H1 (cell line): ENCODE measurements around the gene INF2. TPM values are rescaled to one million over a fixed set of nuclear protein-coding genes. Genes with fewer than 3 reads are reported as not detected.
A peak's percentile ranks its signal among the peaks of the same experiment; 100 is the strongest.

Experiments
- CTCF ChIA-PET: fragments of 300-600 bp; sonication (Branson Sonifier 250); formaldehyde crosslinking; loops from one replicate; lab custom pipeline; 2021; ENCODE audit not compliant: partially characterized antibody; lab: Charles Lee
- POLR2A ChIA-PET: fragments of 300-600 bp; sonication (Branson Sonifier 250); formaldehyde crosslinking; loops from one replicate; lab custom pipeline; 2021; ENCODE audit warnings: inconsistent platforms; ENCODE audit not compliant: partially characterized antibody; lab: Charles Lee
- DNase-seq, 2 experiments: peaks; one replicate each; pipeline versions ENCODE4 v3.0.0 to v3.0.0-alpha.2; 2010 to 2022; ENCODE audit warnings: low spot score in 2 of 2, low read depth in 1 of 2, mixed read lengths in 1 of 2
- FAIRE-seq: peaks from 2 replicates; lab custom pipeline; 2011; peaks lifted over from hg19 to GRCh38; lab: Jason Lieb, UNC
- H2AFZ ChIP-seq: 2 replicates; pipeline ENCODE4 v1.8.1; 2012; ENCODE audit warnings: low read length, inconsistent platforms
- H2AK5ac ChIP-seq: 2 replicates; pipeline ENCODE4 v1.6.1; 2013; ENCODE audit warnings: low read depth, low read length
- H2BK120ac ChIP-seq: replicated peaks from 2 replicates; pipeline ENCODE3; 2013; ENCODE audit warnings: low read depth, low read length, inconsistent platforms
- H2BK12ac ChIP-seq: 2 replicates; pipeline ENCODE4 v1.6.1; 2013; ENCODE audit warnings: low read depth, low read length
- H2BK15ac ChIP-seq: 2 replicates; pipeline ENCODE4 v1.6.1; 2013; ENCODE audit warnings: low read length
- H2BK20ac ChIP-seq: 2 replicates; pipeline ENCODE4 v1.6.1; 2013; ENCODE audit warnings: low read length
- H2BK5ac ChIP-seq: 2 replicates; pipeline ENCODE4 v1.6.1; 2013; ENCODE audit warnings: low read depth, low read length
- H3K14ac ChIP-seq: 2 replicates; pipeline ENCODE4 v1.6.1; 2013; ENCODE audit warnings: inconsistent platforms; ENCODE audit not compliant: insufficient read length
- H3K18ac ChIP-seq: 2 replicates; pipeline ENCODE4 v1.6.1; 2013; ENCODE audit warnings: low read length; ENCODE audit errors: extremely low read depth
- H3K23ac ChIP-seq: 2 replicates; pipeline ENCODE4 v1.6.1; 2013; ENCODE audit warnings: inconsistent platforms; ENCODE audit not compliant: insufficient read length
- H3K23me2 ChIP-seq: 2 replicates; pipeline ENCODE4 v1.6.1; 2013; ENCODE audit warnings: low read depth, low read length
- H3K27ac ChIP-seq: 2 replicates; pipeline ENCODE4 v1.6.1; 2011; ENCODE audit warnings: low read depth, low read length, inconsistent platforms
- H3K27me3 ChIP-seq, 4 experiments: replicated peaks in 1 of 4; 1 replicate in 1 of 4; 2 replicates in 3 of 4; pipeline versions ENCODE4 v1.6.1 to v1.8.1; 2011 to 2013; ENCODE audit warnings: low read length in 3 of 4, mild to moderate bottlenecking in 3 of 4, inconsistent platforms in 2 of 4, mixed read lengths in 2 of 4, moderate library complexity in 1 of 4; ENCODE audit not compliant: control insufficient read depth in 3 of 4, insufficient read depth in 3 of 4; ENCODE audit errors: extremely low read depth in 1 of 4
- H3K36me3 ChIP-seq, 4 experiments: 2 replicates each; pipeline versions ENCODE4 v1.6.1 to v1.8.1; 2011 to 2013; ENCODE audit warnings: mild to moderate bottlenecking in 4 of 4, low read length in 3 of 4, moderate library complexity in 2 of 4, control low read depth in 1 of 4, inconsistent platforms in 1 of 4; ENCODE audit not compliant: insufficient read depth in 4 of 4, control insufficient read depth in 2 of 4
- H3K4ac ChIP-seq: replicated peaks from 2 replicates; pipeline ENCODE3; 2013; ENCODE audit warnings: low read length, low read depth, mixed read lengths, inconsistent platforms; ENCODE audit not compliant: insufficient read length
- H3K4me1 ChIP-seq, 4 experiments: replicated peaks in 1 of 4; 1 replicate in 1 of 4; 2 replicates in 3 of 4; pipeline versions ENCODE4 v1.6.1 to v1.8.1; 2011 to 2013; ENCODE audit warnings: low read length in 3 of 4, inconsistent platforms in 2 of 4, mixed read lengths in 1 of 4; ENCODE audit not compliant: insufficient read depth in 4 of 4, control insufficient read depth in 3 of 4
- H3K4me2 ChIP-seq, 2 experiments: 2 replicates each; pipeline versions ENCODE4 v1.6.1 to v1.8.1; 2011 to 2013; ENCODE audit warnings: low read depth in 2 of 2, low read length in 2 of 2, control low read depth in 1 of 2, inconsistent platforms in 1 of 2, mild to moderate bottlenecking in 1 of 2; ENCODE audit not compliant: insufficient read depth in 1 of 2
- H3K4me3 ChIP-seq, 4 experiments: fragments of 200-600, 300-600 bp in 1 of 4; sonication (generic), shearing (Covaris generic), sonication (Bioruptor Twin) in 1 of 4; 2 replicates each; pipeline versions ENCODE4 v1.5.1 to v1.8.1; 2011 to 2016; ENCODE audit warnings: low read length in 4 of 4, low read depth in 3 of 4, control low read depth in 2 of 4, inconsistent platforms in 2 of 4, mild to moderate bottlenecking in 2 of 4, mixed read lengths in 1 of 4, moderate library complexity in 1 of 4; ENCODE audit not compliant: insufficient read depth in 2 of 4; ENCODE audit errors: extremely low read depth in 1 of 4
- H3K56ac ChIP-seq: replicated peaks from 2 replicates; pipeline ENCODE3; 2013; ENCODE audit warnings: low read depth, mild to moderate bottlenecking, mixed read lengths, low read length, inconsistent platforms; ENCODE audit not compliant: insufficient read length
- H3K79me1 ChIP-seq: 2 replicates; pipeline ENCODE4 v1.6.1; 2013; ENCODE audit warnings: low read depth, low read length, control low read depth
- H3K79me2 ChIP-seq, 2 experiments: 2 replicates each; pipeline versions ENCODE4 v1.6.1 to v1.8.1; 2012 to 2013; ENCODE audit warnings: low read length in 2 of 2, mild to moderate bottlenecking in 2 of 2, inconsistent platforms in 1 of 2; ENCODE audit not compliant: insufficient read depth in 2 of 2, control insufficient read depth in 1 of 2
- H3K9ac ChIP-seq, 4 experiments: replicated peaks in 1 of 4; 1 replicate in 1 of 4; 2 replicates in 3 of 4; pipeline versions ENCODE4 v1.6.1 to v1.8.1; 2011 to 2013; ENCODE audit warnings: low read depth in 3 of 4, low read length in 3 of 4, control low read depth in 2 of 4, mild to moderate bottlenecking in 2 of 4, moderate library complexity in 2 of 4, inconsistent platforms in 1 of 4; ENCODE audit errors: extremely low read depth in 1 of 4
- H3K9me3 ChIP-seq, 2 experiments: 2 replicates each; pipeline versions ENCODE4 v1.6.1 to v1.8.1; 2012 to 2013; ENCODE audit warnings: mild to moderate bottlenecking in 2 of 2, moderate library complexity in 2 of 2, control low read depth in 1 of 2, inconsistent platforms in 1 of 2, low read depth in 1 of 2, low read length in 1 of 2, mixed read lengths in 1 of 2; ENCODE audit not compliant: insufficient read depth in 2 of 2
- H4K20me1 ChIP-seq, 2 experiments: replicated peaks in 1 of 2; 2 replicates each; pipeline versions ENCODE3 to v1.8.1; 2011 to 2013; ENCODE audit warnings: inconsistent platforms in 2 of 2, low read length in 2 of 2, mild to moderate bottlenecking in 1 of 2; ENCODE audit not compliant: insufficient read depth in 2 of 2, control insufficient read depth in 1 of 2
- H4K5ac ChIP-seq: 2 replicates; pipeline ENCODE4 v1.6.1; 2013; ENCODE audit warnings: low read length, low read depth, mixed read lengths, inconsistent platforms; ENCODE audit not compliant: insufficient read length
- H4K8ac ChIP-seq: 2 replicates; pipeline ENCODE4 v1.8.0; 2013; ENCODE audit warnings: mild to moderate bottlenecking, moderate library complexity, low read length, inconsistent platforms; ENCODE audit not compliant: insufficient read depth; ENCODE audit errors: extremely low read depth
- H4K91ac ChIP-seq: replicated peaks from 2 replicates; pipeline ENCODE3; 2013; ENCODE audit warnings: low read length, mixed read lengths, inconsistent platforms; ENCODE audit not compliant: insufficient read length
- CBX5 ChIP-seq: fragments of 300-800, 300-1000 bp; sonication (generic); IDR thresholded peaks from 2 replicates; pipeline ENCODE4 v1.7.1; 2016; ENCODE audit warnings: antibody characterized with exemption, low read length, low read depth
- CHD2 ChIP-seq: IDR thresholded peaks from 2 replicates; pipeline ENCODE4 v1.6.1; 2012; ENCODE audit warnings: low read length, improper control_type of control experiment
- CREB1 ChIP-seq: IDR thresholded peaks from 2 replicates; pipeline ENCODE4 v1.6.1; 2012; ENCODE audit warnings: inconsistent platforms
- E2F6 ChIP-seq: IDR thresholded peaks from 2 replicates; pipeline ENCODE4 v1.6.1; 2012; ENCODE audit warnings: inconsistent platforms
- GABPA ChIP-seq: IDR thresholded peaks from 2 replicates; pipeline ENCODE4 v1.6.1; 2011; ENCODE audit warnings: mild to moderate bottlenecking, low read length, moderate library complexity, borderline replicate concordance; ENCODE audit not compliant: insufficient read depth
- MAFK ChIP-seq: IDR thresholded peaks from 2 replicates; pipeline ENCODE4 v1.6.1; 2012; ENCODE audit warnings: low read depth, mild to moderate bottlenecking, improper control_type of control experiment, low read length
- NRF1 ChIP-seq: IDR thresholded peaks from 2 replicates; pipeline ENCODE4 v1.6.1; 2011; ENCODE audit warnings: mild to moderate bottlenecking, low read depth, low read length, improper control_type of control experiment
- PHF8 ChIP-seq: fragments of 200-600 bp; sonication (generic); conservative IDR thresholded peaks from 2 replicates; pipeline ENCODE4 v1.7.1; 2012; ENCODE audit warnings: low read depth, mild to moderate bottlenecking, inconsistent platforms, low read length, moderate library complexity
- POU5F1 ChIP-seq: IDR thresholded peaks from 2 replicates; pipeline ENCODE4 v1.6.1; 2011; ENCODE audit warnings: low read depth, mild to moderate bottlenecking, low read length, moderate library complexity
- SIX5 ChIP-seq: IDR thresholded peaks from 2 replicates; pipeline ENCODE4 v1.6.1; 2011; ENCODE audit warnings: mild to moderate bottlenecking, low read depth, low read length
- SRF ChIP-seq: IDR thresholded peaks from 2 replicates; pipeline ENCODE4 v1.6.1; 2011; ENCODE audit warnings: mild to moderate bottlenecking, low read depth, low read length, moderate library complexity
- YY1 ChIP-seq: IDR thresholded peaks from 2 replicates; pipeline ENCODE4 v1.6.1; 2011; ENCODE audit warnings: low read depth, mild to moderate bottlenecking, low read length
- WGBS, 2 experiments: shearing (Covaris generic) in 1 of 2; methylation state at CpG; one replicate each; pipeline versions ENCODE4 v1.1.6 to v1.1.7; 2013 to 2015; ENCODE audit warnings: low lambda C conversion rate in 2 of 2, mixed read lengths in 2 of 2, inconsistent platforms in 1 of 2, low coverage in 1 of 2, missing lambda C conversion rate in 1 of 2; ENCODE audit not compliant: insufficient replicate concordance in 2 of 2, insufficient coverage in 1 of 2, insufficient read length in 1 of 2; ENCODE audit errors: extremely low coverage in 1 of 2, missing lambda C conversion rate in 1 of 2; 5-methylcytosine and 5-hydroxymethylcytosine counted together
- polyA plus RNA-seq, 7 experiments: library from polyadenylated mRNA; depleted of rRNA in 3 of 7; stranded (reverse) in 5 of 7; unstranded in 2 of 7; fragments of >200 nt in 5 of 7; fragments of 200-250 nt in 2 of 7; gene quantifications; 1 replicate in 5 of 7; 2 replicates in 1 of 7; 4 replicates in 1 of 7; pipeline versions ENCODE4 v1.2.1 to v1.2.3, GENCODE V29; 2011 to 2013; ENCODE audit warnings: missing spikeins in 2 of 7, mixed read lengths in 2 of 7
- total RNA-seq: library from RNA; stranded (reverse); fragmentation: NEBNext Ultra II Directional; extraction: Animal tissue kit (Norgen Biotek cat#: 25700); gene quantifications from 2 replicates; pipeline ENCODE4 v1.2.1, GENCODE V29; 2021

Gene INF2
- total and polyA plus RNA-seq, 2 of the 8 experiments (the other 6 are each of a cell fraction or from before 2014, with no cell fraction given) = 29.1 to 59.5 TPM

DNA sequence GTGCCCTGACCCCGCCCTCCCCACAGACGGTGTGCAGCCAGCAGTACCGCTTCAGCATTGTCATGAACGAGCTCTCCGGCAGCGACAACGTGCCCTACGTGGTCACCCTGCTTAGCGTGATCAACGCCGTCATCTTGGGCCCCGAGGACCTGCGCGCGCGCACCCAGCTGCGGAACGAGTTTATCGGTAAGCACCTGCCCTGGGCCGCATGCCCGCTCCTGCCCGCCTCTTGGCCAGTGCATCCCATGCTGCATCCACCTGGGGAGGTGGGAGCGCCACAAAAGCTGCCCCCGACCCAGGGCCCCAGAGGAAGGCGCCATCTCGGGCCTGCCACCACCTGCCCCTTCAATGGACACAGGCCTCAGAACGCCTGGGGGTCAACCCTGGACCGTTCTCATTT lies 13.9 kb downstream of the INF2 start:
- H3K4me3 ChIP-seq = no peak overlapping the region
- H3K23me2 ChIP-seq = no peaks in the 10 kb centered on the region; the same call in 1 of the 2 replicates
- H3K79me1 ChIP-seq = 0 out of 2 replicates have a peak, but pooled peaks cover 2% of the 10 kb centered on the region
- no peak overlapping the region for H3K9ac ChIP-seq
- H4K5ac ChIP-seq = no peak overlapping the region
- DNase-seq (no peak), FAIRE-seq (no peak)
- no peak overlapping the region for H3K4me2 ChIP-seq
- no peak overlapping the region for H4K8ac ChIP-seq
- H3K36me3 ChIP-seq = peaks cover 2 to 29% (median 12%) of the 10 kb centered on the region in 4 experiments; a peak in 6 of 8 replicates
- H3K27me3 ChIP-seq = no peaks in the 10 kb centered on the region
- H2BK120ac ChIP-seq = no peak overlapping the region
- no peaks in the 10 kb centered on the region for H3K79me2 ChIP-seq
- 0 out of 2 replicates have a peak overlapping the region, but pooled peaks have one; percentile 9 for H2BK5ac ChIP-seq
- no peak overlapping the region for H2AK5ac ChIP-seq
- WGBS, 2 experiments = 97% methylated on average over 15 of the region's 28 CpGs; no CpG with 5 or more reads in 1 of the 2 experiments
- ChIA-PET CTCF (interaction anchor here (0.9 to 1.4 kb wide), 4 partner anchors 19 to 57 kb away, joined by 3 read pairs; no protein-coding TSS in a partner anchor), POLR2A (interaction anchor here (1.2 to 2.1 kb wide), 2 partner anchors 9 to 26 kb away, joined by 4 to 5 read pairs; no protein-coding TSS in a partner anchor)
- H3K56ac ChIP-seq = no peak overlapping the region
- no peak overlapping the region for H2BK20ac ChIP-seq
- H3K14ac ChIP-seq = no peak overlapping the region
- H2BK15ac ChIP-seq = no peak overlapping the region
- peaks cover 0 to 36% of the 10 kb centered on the region in 2 experiments for H4K20me1 ChIP-seq
- H3K18ac ChIP-seq = no peak overlapping the region
- peaks cover 6 to 17% of the 10 kb centered on the region in 2 experiments for H3K9me3 ChIP-seq
- no peak overlapping the region for H3K4ac ChIP-seq
- no peak overlapping the region for H3K27ac ChIP-seq
- no peak overlapping the region for H3K23ac ChIP-seq
- H2BK12ac ChIP-seq = no peak overlapping the region
- no peak overlapping the region for H2AFZ ChIP-seq
- no peak overlapping the region for H4K91ac ChIP-seq
- H3K4me1 ChIP-seq = peaks cover 0 to 22% (median 16%) of the 10 kb centered on the region in 4 experiments; a peak in 5 of 7 replicates
- TF ChIP-seq MAFK = no peak
- TF ChIP-seq SIX5 = no peak
- no peak for TF ChIP-seq GABPA
- no peak for TF ChIP-seq NRF1
- no peak for TF ChIP-seq PHF8
- TF ChIP-seq E2F6 = no peak
- no peak for TF ChIP-seq SRF
- no peak for TF ChIP-seq CBX5
- TF ChIP-seq POU5F1 = no peak
- TF ChIP-seq CREB1 = no peak
- TF ChIP-seq CHD2 = no peak
- TF ChIP-seq YY1 = no peak
